Activated T-helper 2 cell treated with anti-CD3 and anti-CD28 coated beads, Interferon-gamma antibody, Interleukin-2, Interleukin-4, amounts not matched to agents 10 μg/mL and 5 μg/mL and 100 μg/mL, durations not matched to agents 14 hours and 24 hours and 36 hours (primary cell): ENCODE measurements around the gene HTR6. TPM values are rescaled to one million over a fixed set of nuclear protein-coding genes. Genes with fewer than 3 reads are reported as not detected.

ENCODE experiments used
- DNase-seq: peaks from one replicate; pipeline ENCODE4 v3.0.0; 2021; ENCODE audit warnings: low spot score
- H3K27ac Mint-ChIP-seq: one replicate; pipeline ENCODE4 v1.8.0; 2021; ENCODE audit warnings: mixed read lengths
- H3K27me3 Mint-ChIP-seq: one replicate; pipeline ENCODE4 v1.8.0; 2021; ENCODE audit warnings: low read depth, mixed read lengths
- H3K36me3 Mint-ChIP-seq: one replicate; pipeline ENCODE4 v1.8.0; 2021; ENCODE audit warnings: low read depth, mixed read lengths
- H3K4me1 Mint-ChIP-seq: one replicate; pipeline ENCODE4 v1.8.0; 2021; ENCODE audit warnings: low read depth, mixed read lengths
- H3K4me3 Mint-ChIP-seq: one replicate; pipeline ENCODE4 v1.8.0; 2021; ENCODE audit warnings: low read depth, mild to moderate bottlenecking, moderate library complexity, mixed read lengths
- H3K9me3 Mint-ChIP-seq: one replicate; pipeline ENCODE4 v1.8.0; 2021; ENCODE audit warnings: mixed read lengths
- intact Hi-C: fragments of 100-400 bp; cut with micrococcal nuclease; formaldehyde crosslinking; loops from one replicate; pipeline ENCODE4 v1.15.1; 2023
- total RNA-seq: library from RNA; stranded (reverse); gene quantifications from 2 replicates; pipeline ENCODE4 v1.2.3, GENCODE V29; 2022

HTR6 gene
- total RNA-seq, 1 donor from 2014 or later = not detected

GRCh38 chr1:19730232-19730631 lies 65.6 kb downstream of the HTR6 start:
- no peak overlapping the region for H3K27ac Mint-ChIP-seq

More at GRCh38 chr1:19730232-19730631, 65.6 kb downstream of the HTR6 start:
- Mint-ChIP-seq H3K4me3 (no peak overlapping the region), H3K4me1 (no peaks in the 10 kb centered on the region), H3K9me3 (peaks cover 7% of the 10 kb centered on the region), H3K36me3 (peaks cover 6% of the 10 kb centered on the region), H3K27me3 (no peaks in the 10 kb centered on the region)
- no peak for DNase-seq
- intact Hi-C loops = no loop called here

Other genes with a start within 250 kb of the HTR6 start
- 329 and 336 TPM in 2 replicates for gene CAPZB, start 179.3 kb upstream of the HTR6 start, total RNA-seq
- 51.6 and 55.7 TPM in 2 replicates for gene NBL1, start 20.6 kb upstream of the HTR6 start, total RNA-seq
- gene TMCO4, start 135.0 kb downstream of the HTR6 start, total RNA-seq = 12.9 and 16.1 TPM in 2 replicates
- gene RNF186, start 150.4 kb downstream of the HTR6 start, total RNA-seq = not detected in 2 replicates
- 10.0 and 12.6 TPM in 2 replicates for gene OTUD3, start 217.5 kb downstream of the HTR6 start, total RNA-seq